GM18909 (cell line): ENCODE data around the gene ODAD4.

Experiments used
- ATAC-seq: cut with Tn5 transposase; IDR thresholded peaks from one replicate; pipeline ENCODE4 v1.9.1; 2021; ENCODE audit warnings: mild to moderate bottlenecking; ENCODE audit not compliant: unreplicated experiment, poor library complexity

Gene ODAD4

GRCh38 chr17:41967921-41968578 is 37.6 kb downstream of the ODAD4 start:
- no peak for ATAC-seq

GRCh38 chr17:41968676-41969075 is 38.3 kb downstream of the ODAD4 start:
- no peak for ATAC-seq

- no peak for ATAC-seq
These were observed 40.5 kb downstream of the ODAD4 start for GRCh38 chr17:41970901-41971331.

- ATAC-seq, result no peak
These were observed 41.5 kb downstream of the ODAD4 start for GRCh38 chr17:41971721-41972523.

GRCh38 chr17:41972571-41973407 is 42.4 kb downstream of the ODAD4 start:
- ATAC-seq, result no peak

GRCh38 chr17:41973408-41973811 is 43.0 kb downstream of the ODAD4 start:
- ATAC-seq, result no peak

- no peak for ATAC-seq
These were observed 43.6 kb downstream of the ODAD4 start for GRCh38 chr17:41974031-41974430.

GRCh38 chr17:41974658-41975057 is 44.2 kb downstream of the ODAD4 start:
- no peak for ATAC-seq

GRCh38 chr17:41975099-41976083 is 45.0 kb downstream of the ODAD4 start:
- no peak for ATAC-seq

GRCh38 chr17:41976142-41976768 is 45.8 kb downstream of the ODAD4 start:
- ATAC-seq, result no peak

GRCh38 chr17:41977991-41978390 is 47.6 kb downstream of the ODAD4 start:
- ATAC-seq, result no peak

GRCh38 chr17:41982026-41982760 is 51.8 kb downstream of the ODAD4 start:
- no peak for ATAC-seq

- ATAC-seq, result no peak
These were observed 54.0 kb downstream of the ODAD4 start for GRCh38 chr17:41984454-41984853.

- no peak for ATAC-seq
These were observed 55.5 kb downstream of the ODAD4 start for GRCh38 chr17:41985919-41986318.

- no peak for ATAC-seq
These were observed 56.2 kb downstream of the ODAD4 start for GRCh38 chr17:41986634-41987033.

- ATAC-seq, result no peak
These were observed 57.2 kb downstream of the ODAD4 start for GRCh38 chr17:41987642-41988041.

GRCh38 chr17:41988418-41988817 is 58.0 kb downstream of the ODAD4 start:
- no peak for ATAC-seq

- no peak for ATAC-seq
These were observed 59.4 kb downstream of the ODAD4 start for GRCh38 chr17:41989702-41990419.
